ENCODE results near the gene ARHGAP27. TPM values are rescaled to one million over a fixed set of nuclear protein-coding genes. Genes with fewer than 3 reads are reported as not detected.

Gene ARHGAP27
- total and polyA plus RNA-seq, 2 of the 4 experiments (the other 2 are of a cell fraction), result under 0.01 to 0.89 TPM

- Histone ChIP-seq H3K9me3 (ENCODE audit: control insufficient read depth, insufficient read depth, low read length) (0 out of 2 replicates have a peak, but pooled peaks cover 2% of the 10 kb centered on the region), H2BK120ac (ENCODE audit: low read depth, low read length) (no peak overlapping the region), H3K27ac (ENCODE audit: insufficient read depth, low read length) (no peak overlapping the region), H3K79me1 (ENCODE audit: low read depth in 1 of 2, low read length in 2 of 2) (no peaks in the 10 kb centered on the region), H4K20me1 (ENCODE audit: insufficient read depth, low read length) (peaks cover 16% of the 10 kb centered on the region; the same call in 1 of the 2 replicates), H4K91ac (ENCODE audit: insufficient read depth, low read depth, low read length) (no peak overlapping the region), H3K56ac (ENCODE audit: extremely low read depth, insufficient read depth, low read length) (no peak overlapping the region), H2AK9ac (replicated peaks; ENCODE audit: low read depth, low read length, poor library complexity) (no peak overlapping the region), H3K4me3 (ENCODE audit: insufficient read depth, low read depth, low read length) (no peak overlapping the region), H3K9ac (ENCODE audit: low read depth, low read length) (no peak overlapping the region), H3K14ac (replicated peaks; ENCODE audit: low read depth, low read length) (no peak overlapping the region), H3K27me3 (ENCODE audit: control insufficient read depth, insufficient read depth, low read length) (peaks cover 52% of the 10 kb centered on the region), H4K5ac (ENCODE audit: low read depth, low read length) (no peak overlapping the region), H3K23ac (ENCODE audit: low read depth, low read length) (no peak overlapping the region), H2AK5ac (ENCODE audit: low read depth, low read length) (no peak overlapping the region), H3K36me3 (ENCODE audit: control insufficient read depth, insufficient read depth, low read length) (no peaks in the 10 kb centered on the region; the same call in 1 of the 2 replicates), H2BK15ac (ENCODE audit: low read depth, low read length) (no peak overlapping the region), H3K4ac (ENCODE audit: low read depth, low read length) (no peak overlapping the region), H3K4me1 (ENCODE audit: control insufficient read depth, insufficient read depth, low read length) (peaks cover 6% of the 10 kb centered on the region; the same call in 1 of the 2 replicates), H2AFZ (replicated peaks; ENCODE audit: low read length, poor library complexity) (no peak overlapping the region), H3K9me1 (ENCODE audit: insufficient read depth, low read length) (no peaks in the 10 kb centered on the region), H4K8ac (ENCODE audit: low read depth in 2 of 2, low read length in 2 of 2) (no peak overlapping the region), H3K18ac (ENCODE audit: low read depth, low read length) (no peak overlapping the region), H3K4me2 (ENCODE audit: low read depth, low read length) (no peak overlapping the region), H2BK5ac (ENCODE audit: low read depth, low read length, poor library complexity, severe bottlenecking) (no peak overlapping the region), H2BK20ac (ENCODE audit: low read depth, low read length) (no peak overlapping the region)
- TF ChIP-seq MAZ (IDR thresholded peaks at IDR 0.05; ENCODE audit: borderline replicate concordance, low read depth, low read length) (no peak), RFX5 (IDR thresholded peaks at IDR 0.05; ENCODE audit: low read depth, low read length) (no peak), MXI1 (IDR thresholded peaks at IDR 0.05; ENCODE audit: borderline replicate concordance, low read depth, low read length) (no peak), MAFK (IDR thresholded peaks at IDR 0.05; ENCODE audit: low read depth, low read length) (no peak), BHLHE40 (IDR thresholded peaks at IDR 0.05; ENCODE audit: low read depth, low read length) (no peak), CEBPB (IDR thresholded peaks at IDR 0.05; ENCODE audit: low read depth, low read length) (no peak), SMC3 (IDR thresholded peaks at IDR 0.05; ENCODE audit: low read depth, low read length) (no peak), CHD1 (IDR thresholded peaks at IDR 0.05; ENCODE audit: low read depth, low read length) (no peak), CTCF (conservative IDR thresholded peaks at IDR 0.05; ENCODE audit: low read depth, low read length) (no peak), RAD21 (IDR thresholded peaks at IDR 0.05; ENCODE audit: low read length) (no peak), ELK1 (IDR thresholded peaks at IDR 0.05; ENCODE audit: borderline replicate concordance, low read depth, low read length) (no peak), NFE2L2 (IDR thresholded peaks at IDR 0.05; ENCODE audit: low read depth, low read length) (no peak), FOS (IDR thresholded peaks at IDR 0.05; ENCODE audit: low read depth, low read length) (no peak), POLR2A (IDR thresholded peaks at IDR 0.05; ENCODE audit: low read depth, low read length) (no peak), USF2 (IDR thresholded peaks at IDR 0.05; ENCODE audit: low read depth, low read length) (no peak), RCOR1 (IDR thresholded peaks at IDR 0.05; ENCODE audit: insufficient replicate concordance, low read length) (no peak)
- intact Hi-C loops (cut with micrococcal nuclease) (loop anchor here (10.0 kb wide), 1 partner anchor 425 kb away; no protein-coding TSS in a partner anchor), in situ Hi-C loops (cut with MboI; ENCODE audit: low sequenced_read_pairs) (no loop called here), dilution Hi-C loops (cut with HindIII; ENCODE audit: low sequenced_read_pairs, unreplicated experiment) (no loop called here)
- ChIA-PET CTCF (no interaction called here), POLR2A (ENCODE audit: unreplicated experiment) (no interaction called here)
- ATAC-seq (ENCODE audit: low read depth) (no peak), DNase-seq (no peak)
- WGBS, 2 experiments (ENCODE audit: extremely low coverage in 2 of 2, insufficient read length in 1 of 2), result 5% methylated on average over 43 of the region's 82 CpGs; no CpG with 5 or more reads in 1 of the 2 experiments
- no TSS peak for BruUV-seq (replicated peaks)
These were observed 3.2 kb downstream of the ARHGAP27 start for GRCh38 chr17:45429339-45430005.

Measured in IMR-90 (cell line).